Adrenal gland (tissue), 5 donors: ENCODE results near the gene NUP85.

ENCODE experiments used
- CTCF ChIP-seq, 6 experiments: fragments of 450-650 bp in 4 of 6; fragments of 200-600 bp in 2 of 6; sonication (generic) in 1 of 6; IDR thresholded peaks; 1 replicate in 5 of 6; 2 replicates in 1 of 6; pipeline versions ENCODE4 v1.5.1 to v1.8.0; 2016 to 2021; ENCODE audit warnings: antibody characterized with exemption in 6 of 6, mild to moderate bottlenecking in 2 of 6, moderate library complexity in 1 of 6
- POLR2A ChIP-seq, 2 donors: fragments of 450-650 bp; IDR thresholded peaks; one replicate each; pipeline ENCODE4 v1.6.1; 2017; ENCODE audit warnings: antibody characterized with exemption in 2 of 2, mild to moderate bottlenecking in 2 of 2, moderate library complexity in 1 of 2
- donor health status: DM: no; HTN: no; CAD: no.

GRCh38 chr17:75194879-75195278, 10.6 kb upstream of the NUP85 start:
- TF ChIP-seq CTCF (IDR thresholded peaks at IDR 0.05) (no peak), POLR2A (IDR thresholded peaks at IDR 0.05) (no peak)
